Breast epithelium (tissue), 4 donors: ENCODE measurements around the gene NTRK3. TPM values are rescaled to one million over a fixed set of nuclear protein-coding genes. Genes with fewer than 3 reads are reported as not detected.

ENCODE experiments used
- DNase-seq, 2 donors: peaks; one replicate each; pipeline ENCODE4 v3.0.0-alpha.2; 2019; ENCODE audit warnings: low spot score in 2 of 2
- H3K27ac ChIP-seq, 2 donors: fragments of 200-600 bp; sonication (generic) in 1 of 2; one replicate each; pipeline ENCODE4 v1.5.1; 2016 to 2019; ENCODE audit warnings: mild to moderate bottlenecking in 1 of 2
- H3K27me3 ChIP-seq, 2 donors: fragments of 200-600 bp; sonication (generic) in 1 of 2; one replicate each; pipeline versions ENCODE4 v1.5.1 to v1.6.0; 2017 to 2019; ENCODE audit warnings: control low read depth in 1 of 2, mild to moderate bottlenecking in 1 of 2
- H3K36me3 ChIP-seq: fragments of 200-600 bp; one replicate; pipeline ENCODE4 v1.5.1; 2019
- H3K4me1 ChIP-seq, 2 donors: fragments of 200-600 bp; sonication (generic); one replicate each; pipeline ENCODE4 v1.5.1; 2016 to 2019; ENCODE audit warnings: control low read depth in 1 of 2
- H3K4me3 ChIP-seq, 3 donors: fragments of 200-600 bp; sonication (generic); 1 replicate in 2 of 3; 2 replicates in 1 of 3; pipeline ENCODE4 v1.5.1; 2016 to 2019; ENCODE audit warnings: mild to moderate bottlenecking in 3 of 3, moderate library complexity in 2 of 3
- H3K9me3 ChIP-seq, 2 donors: fragments of 200-600 bp; sonication (generic) in 1 of 2; one replicate each; pipeline ENCODE4 v1.5.1; 2016 to 2019; ENCODE audit warnings: control low read depth in 1 of 2
- CTCF ChIP-seq, 3 donors: fragments of 450-650 bp; IDR thresholded peaks; one replicate each; pipeline ENCODE4 v1.5.1; 2016 to 2017; ENCODE audit warnings: antibody characterized with exemption in 3 of 3, mild to moderate bottlenecking in 3 of 3, moderate library complexity in 3 of 3
- POLR2A ChIP-seq: fragments of 450-650 bp; IDR thresholded peaks from one replicate; pipeline ENCODE4 v1.6.1; 2016; ENCODE audit warnings: antibody characterized with exemption, mild to moderate bottlenecking, moderate library complexity
- POLR2AphosphoS5 ChIP-seq, 3 donors: sonication (generic); formaldehyde crosslinking; IDR thresholded peaks; one replicate each; pipeline ENCODE4 v1.6.1; 2017; ENCODE audit warnings: antibody characterized with exemption in 3 of 3
- intact Hi-C: fragments of 100-400 bp; cut with DNase I; formaldehyde crosslinking; loops from one replicate; pipeline ENCODE4 v1.15.1; 2023; ENCODE audit warnings: low total_unique reads
- total RNA-seq, 3 donors: library from RNA; depleted of rRNA; stranded (reverse); fragments of >200 nt; gene quantifications; one replicate each; pipeline ENCODE4 v1.1.0, GENCODE V29; 2016

Gene NTRK3
- total RNA-seq, 3 donors from 2014 or later, result 1.9 to 23.6 (median 13.8) TPM

GRCh38 chr15:88246666-88247446, 9.7 kb downstream of the NTRK3 start:
- peak; percentile 84 to 95 (median 85) for TF ChIP-seq CTCF (IDR thresholded peaks at IDR 0.05)
- TF ChIP-seq POLR2A, result no peak
- Histone ChIP-seq H3K4me3 (peak overlapping the region in 1 of 3 donors; percentile 26), H3K36me3 (no peaks in the 10 kb centered on the region), H3K27me3 (peaks cover under 1% of the 10 kb centered on the region in 2 donors), H3K27ac (no peak overlapping the region), H3K4me1 (no peaks in the 10 kb centered on the region), H3K9me3 (no peaks in the 10 kb centered on the region)
- DNase-seq, result peak; percentile 53 to 71
- intact Hi-C loops, result no loop called here

GRCh38 chr15:88246081-88246480, 10.5 kb downstream of the NTRK3 start:
- Histone ChIP-seq H3K4me3 (no peak overlapping the region), H3K9me3 (no peaks in the 10 kb centered on the region), H3K27me3 (no peaks in the 10 kb centered on the region), H3K36me3 (no peaks in the 10 kb centered on the region), H3K27ac (no peak overlapping the region), H3K4me1 (no peaks in the 10 kb centered on the region)
- TF ChIP-seq POLR2A (no peak), POLR2AphosphoS5 (IDR thresholded peaks at IDR 0.05) (no peak), CTCF (IDR thresholded peaks at IDR 0.05) (no peak)
- intact Hi-C loops, result no loop called here
- DNase-seq, result no peak

- no peaks in the 10 kb centered on the region for H3K27me3 ChIP-seq
- H3K4me1 ChIP-seq, result no peaks in the 10 kb centered on the region
- H3K4me3 ChIP-seq, result no peak overlapping the region
- H3K9me3 ChIP-seq, result no peaks in the 10 kb centered on the region
- TF ChIP-seq POLR2A, result no peak
- peak in 2 of 3 donors; percentile 15 to 30 for TF ChIP-seq CTCF (IDR thresholded peaks at IDR 0.05)
- TF ChIP-seq POLR2AphosphoS5 (IDR thresholded peaks at IDR 0.05), result no peak
- intact Hi-C loops, result no loop called here
- H3K27ac ChIP-seq, result no peak overlapping the region
- no peaks in the 10 kb centered on the region for H3K36me3 ChIP-seq
- no peak for DNase-seq
Observed at GRCh38 chr15:88243895-88244787, 12.4 kb downstream of the NTRK3 start.

GRCh38 chr15:88242586-88243555, 13.7 kb downstream of the NTRK3 start:
- no peak overlapping the region for H3K4me3 ChIP-seq
- H3K36me3 ChIP-seq, result no peaks in the 10 kb centered on the region
- DNase-seq, result no peak
- H3K9me3 ChIP-seq, result no peaks in the 10 kb centered on the region
- TF ChIP-seq CTCF (IDR thresholded peaks at IDR 0.05) (no peak), POLR2AphosphoS5 (IDR thresholded peaks at IDR 0.05) (no peak), POLR2A (no peak)
- intact Hi-C loops, result no loop called here
- no peaks in the 10 kb centered on the region for H3K27me3 ChIP-seq
- no peaks in the 10 kb centered on the region for H3K4me1 ChIP-seq
- H3K27ac ChIP-seq, result no peak overlapping the region
